HG03521 (cell line): ENCODE measurements around the gene DGKB.
"Not testable (repeated sequence)": the region's sequence is repeated elsewhere in the genome, so short reads cannot be mapped to it uniquely, and the experiment has no call there.

ENCODE experiments used
- ATAC-seq: cut with Tn5 transposase; IDR thresholded peaks from one replicate; pipeline ENCODE4 v1.9.1; 2021; ENCODE audit warnings: mild to moderate bottlenecking, moderate library complexity; ENCODE audit not compliant: unreplicated experiment

Gene DGKB

DNA sequence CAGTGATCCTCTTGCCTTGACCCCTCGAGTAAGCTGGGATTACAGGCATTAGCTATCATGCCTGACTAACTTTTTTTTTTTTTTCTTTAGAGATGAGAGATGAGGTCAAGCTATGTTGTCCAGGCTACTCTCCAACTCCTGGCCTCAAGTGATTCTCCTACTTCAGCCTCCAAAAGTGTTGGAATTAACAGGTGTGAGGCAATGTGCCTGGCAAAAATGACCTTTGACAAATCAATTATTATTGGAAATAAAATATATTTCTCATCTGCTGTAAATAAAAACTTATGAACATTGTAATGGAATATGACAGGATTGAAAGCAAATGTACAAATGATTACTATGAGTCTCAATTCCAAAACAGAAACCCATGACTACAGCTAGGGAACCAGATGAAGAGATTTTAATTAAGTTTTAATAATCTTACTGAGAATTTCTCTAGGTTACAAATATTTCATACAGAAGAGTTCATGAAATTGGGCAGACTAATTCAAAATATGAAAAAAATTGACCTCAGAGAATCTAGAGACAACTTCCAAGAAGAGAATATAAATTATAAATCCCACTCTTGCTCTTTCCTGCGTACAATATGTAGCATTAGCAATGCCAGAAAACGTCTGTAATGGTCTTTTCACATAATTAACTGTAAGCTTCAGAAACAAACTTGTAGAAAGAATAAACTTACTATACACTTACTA lies 414.7 kb downstream of the DGKB start:
- no peak for ATAC-seq

DNA sequence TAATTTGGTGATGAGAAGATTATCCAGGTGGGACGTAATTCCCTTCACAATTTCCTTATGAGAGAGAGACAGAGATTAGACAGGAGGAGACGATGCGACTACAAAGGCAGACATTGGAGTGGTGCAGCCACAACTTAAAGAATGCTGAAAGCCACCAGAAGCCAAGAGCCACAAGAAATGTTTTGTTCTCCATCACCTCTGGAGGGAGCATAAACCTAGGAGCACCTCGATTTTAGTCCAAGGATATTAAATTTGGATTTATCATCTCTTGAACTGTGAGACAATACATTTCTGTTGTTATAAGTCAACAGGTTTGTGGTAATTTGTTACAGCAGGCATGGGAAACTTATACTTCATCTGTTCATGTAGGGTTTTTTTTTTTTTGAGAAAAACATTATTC lies 418.9 kb downstream of the DGKB start:
- ATAC-seq = no peak

DNA sequence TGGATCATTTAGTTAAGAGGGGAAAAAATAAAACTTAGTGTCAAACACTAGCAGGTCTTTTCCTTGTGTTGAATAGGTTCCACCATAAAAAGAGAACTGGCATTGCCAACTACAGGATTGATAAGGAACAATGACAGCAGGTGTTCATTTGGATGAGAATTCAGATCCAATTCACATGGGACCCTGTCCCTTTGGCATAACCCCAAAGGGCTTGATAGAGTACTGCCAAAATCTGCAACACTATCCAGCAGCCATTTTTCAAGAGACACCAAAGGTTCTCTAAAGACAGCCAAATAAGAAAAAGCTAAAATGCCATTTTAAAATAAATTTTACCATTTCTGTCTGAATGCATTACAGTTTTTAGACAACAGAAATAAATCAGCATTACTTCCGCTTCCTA lies 422.3 kb downstream of the DGKB start:
- ATAC-seq = no peak

DNA sequence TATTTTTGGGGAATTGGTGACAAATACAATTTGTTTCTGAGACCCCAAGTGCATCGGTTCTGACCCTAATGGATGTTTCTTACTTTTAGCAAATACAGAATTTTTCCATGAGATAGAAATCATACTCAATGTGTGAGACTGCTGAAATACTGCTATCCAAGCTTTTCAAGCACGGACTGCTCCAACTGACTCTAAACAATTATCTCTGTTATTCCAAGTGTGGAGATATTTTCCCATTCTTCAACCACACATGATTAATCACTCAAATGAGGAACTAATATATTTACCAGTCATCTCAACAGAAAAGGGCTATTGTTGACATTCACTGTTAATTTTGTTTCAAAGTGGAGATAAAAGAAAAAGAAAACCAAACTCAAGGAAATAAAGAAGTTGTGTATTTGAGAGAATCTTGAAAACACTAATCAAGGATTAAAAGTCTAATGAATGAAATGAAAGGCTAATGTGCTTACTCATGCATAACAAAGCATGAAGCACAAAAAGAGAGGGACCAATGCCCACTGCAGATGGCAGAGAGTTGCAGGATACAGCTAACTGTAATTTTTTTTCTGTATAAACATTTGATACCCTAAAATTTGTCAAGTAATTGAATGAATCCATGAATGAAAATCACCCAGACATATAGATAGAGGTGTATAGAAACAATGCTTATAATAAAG lies 423.6 kb downstream of the DGKB start:
- no peak for ATAC-seq

DNA sequence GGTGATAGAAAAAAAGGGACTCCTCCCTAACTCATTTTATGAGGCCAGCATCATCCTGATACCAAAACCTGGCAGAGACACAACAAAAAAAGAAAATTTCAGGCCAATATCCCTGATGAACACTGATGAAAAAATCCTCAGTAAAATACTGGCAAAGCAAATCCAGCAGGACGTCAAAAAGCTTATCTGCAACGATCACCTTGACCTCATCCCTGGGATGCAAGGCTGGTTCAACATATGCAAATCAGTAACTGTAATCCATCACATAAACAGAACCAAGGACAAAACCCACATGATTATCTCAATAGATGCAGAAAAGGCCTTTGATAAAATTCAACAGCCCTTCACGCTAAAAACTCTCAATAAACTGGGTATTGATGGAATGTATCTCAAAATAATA lies 440.8 kb downstream of the DGKB start:
- ATAC-seq = not testable (repeated sequence)

DNA sequence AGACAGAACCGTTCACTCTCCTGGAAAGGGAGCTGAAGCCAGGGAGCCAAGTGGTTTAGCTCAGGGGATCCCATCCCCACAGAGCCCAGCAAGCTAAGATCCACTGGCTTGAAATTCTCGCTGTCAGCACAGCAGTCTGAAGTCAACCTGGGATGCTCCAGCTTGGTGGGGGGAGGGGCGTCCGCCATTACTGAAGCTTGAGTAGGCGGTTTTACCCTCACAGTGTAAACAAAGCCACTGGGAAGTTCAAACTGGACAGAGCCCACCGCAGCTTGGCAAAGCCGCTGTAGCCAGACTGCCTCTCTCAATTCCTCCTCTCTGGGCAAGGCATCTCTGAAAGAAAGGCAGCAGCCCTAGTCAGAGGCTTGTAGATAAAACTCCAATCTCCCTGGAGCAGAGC lies 443.7 kb downstream of the DGKB start:
- ATAC-seq = not testable (repeated sequence)

DNA sequence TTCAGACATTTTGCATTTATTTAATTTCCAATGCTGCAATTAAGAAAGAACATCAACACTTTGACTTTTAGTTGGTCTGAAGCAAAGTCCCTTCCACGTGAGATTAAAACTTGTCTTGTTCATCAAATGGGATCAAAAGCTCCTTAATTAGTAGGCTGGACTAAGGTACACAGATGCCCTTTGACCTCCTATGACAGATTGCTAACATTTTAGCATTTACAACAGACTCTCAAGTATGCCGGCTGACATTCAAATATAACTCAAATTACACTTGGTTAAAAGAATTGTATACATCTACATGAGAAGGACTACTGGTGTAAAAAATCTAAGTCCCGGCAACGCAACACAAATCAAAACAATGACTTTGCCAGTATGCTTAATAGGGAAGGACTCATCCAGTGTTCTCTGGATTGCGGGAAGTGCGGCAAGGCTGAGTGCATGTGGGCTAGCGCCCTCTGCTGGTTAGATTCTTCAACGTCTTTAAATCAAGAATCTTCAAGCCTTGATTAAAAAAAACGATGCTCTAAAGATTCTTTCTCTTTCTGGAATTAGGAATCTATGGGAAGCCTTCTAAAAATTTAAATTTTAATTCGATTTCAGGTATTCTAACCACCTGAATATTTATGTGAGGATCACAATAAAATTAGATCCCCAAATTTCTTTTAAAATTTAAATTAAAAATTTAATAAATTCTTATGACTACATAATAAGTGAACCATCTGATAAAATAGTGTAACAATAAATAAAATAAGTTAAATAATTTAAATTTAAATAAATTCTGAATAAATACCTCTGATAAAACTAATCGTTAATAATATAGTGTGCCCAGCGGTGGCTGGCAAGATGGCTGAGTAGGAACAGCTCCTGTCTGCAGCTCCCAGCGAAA lies 444.7 kb downstream of the DGKB start:
- no peak for ATAC-seq

DNA sequence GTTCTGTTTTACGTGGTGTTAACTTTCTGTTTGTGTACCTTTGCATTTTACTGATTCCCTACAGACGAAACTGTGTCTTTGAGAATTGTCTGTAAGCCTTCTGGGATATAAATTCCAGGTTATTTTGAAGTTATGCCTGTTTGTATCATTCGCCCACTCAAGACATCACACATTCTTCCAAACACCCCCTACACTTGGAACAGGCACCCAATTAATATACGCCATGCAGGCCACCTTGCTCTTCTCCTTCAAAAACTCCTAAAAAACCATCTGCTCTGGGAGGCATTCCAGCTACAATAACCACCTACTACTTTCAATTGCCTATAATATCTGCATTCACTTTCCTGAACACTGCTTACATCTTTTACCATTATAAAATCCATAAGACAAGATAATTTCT lies 453.3 kb downstream of the DGKB start:
- ATAC-seq = no peak

DNA sequence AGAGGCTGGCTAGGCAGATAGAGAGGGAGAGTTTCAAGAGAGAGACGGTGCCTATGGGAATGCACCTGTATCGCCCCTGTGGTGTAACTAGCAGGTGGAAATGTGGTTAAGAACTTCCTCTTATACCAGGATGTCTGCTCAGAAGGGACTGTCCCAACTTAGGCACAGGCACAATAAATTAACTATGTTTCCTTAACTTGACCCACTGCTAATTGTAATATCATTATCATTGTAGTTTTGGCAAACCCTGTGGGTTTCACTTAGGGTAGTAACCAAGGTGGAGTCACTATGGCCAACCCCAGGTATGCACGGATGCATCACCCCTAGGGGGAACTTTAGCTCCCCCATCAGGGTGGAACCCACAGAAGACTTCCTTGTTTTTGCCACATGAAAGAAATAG lies 455.7 kb downstream of the DGKB start:
- ATAC-seq = no peak

DNA sequence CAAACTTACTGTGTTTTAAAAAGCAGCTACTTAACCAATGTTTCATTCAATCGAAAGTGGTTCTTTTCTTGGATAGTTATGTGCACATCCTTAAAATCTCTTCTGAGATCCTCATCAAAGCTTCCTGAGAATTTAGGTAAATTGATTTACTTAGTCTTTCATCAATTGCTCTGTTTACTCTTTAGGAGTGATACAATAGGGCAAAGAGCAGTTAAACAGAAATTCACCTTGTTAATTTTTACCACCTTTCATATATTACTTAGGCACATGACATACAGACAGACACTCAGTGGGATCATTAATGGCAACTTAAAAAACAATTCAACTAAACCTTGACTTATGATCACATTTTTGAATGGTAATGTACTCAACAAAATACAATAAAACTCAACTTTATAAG lies 456.3 kb downstream of the DGKB start:
- no peak for ATAC-seq

DNA sequence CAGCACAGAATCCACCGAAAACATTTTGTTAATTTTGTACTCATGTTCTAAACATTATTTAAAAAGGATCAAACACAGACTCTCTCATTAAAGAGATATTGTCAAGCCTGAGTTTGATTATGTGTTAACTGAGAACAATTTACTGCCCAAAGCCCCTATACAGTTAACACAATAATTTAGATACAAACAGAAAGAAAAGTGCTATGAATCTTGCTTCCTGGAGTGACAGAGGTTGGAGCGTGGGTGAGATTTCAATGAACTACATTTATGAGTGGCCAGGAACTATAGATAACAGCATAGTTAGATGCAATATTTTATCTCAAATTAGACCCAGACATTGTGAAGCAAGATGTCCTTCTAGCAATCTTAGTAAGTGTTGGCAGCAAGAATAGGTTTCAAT lies 464.2 kb downstream of the DGKB start:
- ATAC-seq = no peak

DNA sequence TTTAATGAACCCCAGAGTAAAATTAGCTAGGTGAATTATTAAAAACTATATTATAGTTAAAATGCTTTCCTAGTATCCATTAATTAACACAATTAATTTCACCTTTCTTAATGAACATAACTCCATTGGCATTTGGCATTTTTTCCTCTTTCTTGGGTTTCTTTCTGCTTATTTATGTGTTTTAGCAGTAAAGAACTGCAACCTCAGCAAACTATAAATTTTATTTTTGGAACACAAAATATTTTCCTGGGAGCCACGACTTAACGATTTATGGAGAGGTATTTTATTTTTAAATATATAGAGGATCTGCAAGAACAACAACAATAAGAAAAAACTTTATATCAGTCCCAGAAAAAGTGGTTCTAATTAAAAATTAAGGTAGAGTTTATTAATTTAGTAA lies 465.7 kb downstream of the DGKB start:
- ATAC-seq = no peak

DNA sequence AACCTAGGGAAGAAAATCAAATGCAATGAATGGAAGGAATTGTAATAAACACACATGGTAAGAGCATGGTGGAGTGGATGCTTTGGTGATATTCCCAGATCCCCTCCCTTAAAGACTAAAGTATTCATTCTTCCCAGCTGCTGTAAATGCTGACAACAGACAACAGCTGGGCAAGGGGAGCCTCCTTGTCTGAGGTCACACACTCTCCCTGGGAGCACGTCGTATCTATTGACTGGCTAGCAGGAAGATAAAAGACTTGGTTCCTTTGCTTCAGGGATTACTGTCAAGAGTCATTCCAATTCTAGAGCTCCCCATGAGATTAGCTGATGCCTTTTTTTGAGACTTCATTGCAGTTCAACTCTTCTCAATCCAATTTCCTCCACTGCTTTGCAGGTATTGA lies 469.6 kb downstream of the DGKB start:
- no peak for ATAC-seq

DNA sequence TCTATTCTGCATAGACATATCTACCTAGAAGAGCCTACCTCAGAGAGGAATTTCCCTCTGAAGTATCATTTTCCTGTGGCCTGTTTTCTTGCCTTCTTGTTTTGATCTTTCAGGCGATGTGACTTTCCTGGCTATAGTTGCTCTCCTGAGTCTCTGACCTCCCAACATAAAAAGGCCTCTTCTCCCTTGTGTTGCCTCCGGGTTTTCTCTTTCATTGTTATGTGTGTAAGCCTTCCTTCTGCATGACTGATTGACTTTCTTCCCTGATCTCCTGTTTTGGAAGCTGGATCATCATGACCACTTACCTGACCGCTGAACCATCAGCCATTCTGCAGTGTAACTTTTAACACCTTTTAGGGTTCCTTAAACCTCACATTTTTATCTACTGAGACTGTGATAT lies 471.6 kb downstream of the DGKB start:
- no peak for ATAC-seq

DNA sequence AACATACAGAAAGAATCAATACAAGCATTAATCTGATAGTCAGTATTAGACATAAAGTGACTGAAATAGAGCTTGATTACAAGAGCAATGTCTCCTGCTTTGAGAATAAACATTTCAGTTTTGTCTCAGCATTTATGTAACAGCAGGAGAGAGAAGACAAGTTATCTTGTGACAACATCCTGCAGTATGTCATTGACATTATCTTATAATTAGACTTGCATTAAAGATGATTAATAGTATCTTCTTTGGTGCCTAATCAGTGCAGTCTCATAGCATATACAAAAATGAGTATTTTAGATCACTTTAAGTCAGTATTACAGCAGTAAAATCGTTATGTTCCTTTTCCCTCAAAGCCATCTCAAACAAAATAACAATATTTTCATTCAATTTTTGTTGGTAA lies 477.0 kb downstream of the DGKB start:
- no peak for ATAC-seq

DNA sequence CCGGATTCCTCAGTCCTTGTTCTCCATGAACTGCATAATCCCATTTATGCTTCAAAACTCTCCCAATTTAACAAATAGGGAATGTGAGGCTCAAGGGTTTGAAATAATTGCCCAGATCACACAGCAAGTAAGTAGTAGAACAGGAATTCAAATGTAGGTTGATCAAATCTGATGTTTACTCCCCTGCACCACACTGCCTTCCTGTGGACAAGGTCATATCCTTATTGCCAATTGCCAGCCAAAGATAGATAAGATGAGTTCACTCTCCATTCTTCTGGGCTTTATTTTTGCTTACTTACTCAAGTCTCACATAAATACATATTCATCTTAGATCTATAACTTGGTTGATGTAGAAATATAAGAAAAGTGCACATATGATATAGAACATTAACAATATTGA lies 477.9 kb downstream of the DGKB start:
- ATAC-seq = no peak

DNA sequence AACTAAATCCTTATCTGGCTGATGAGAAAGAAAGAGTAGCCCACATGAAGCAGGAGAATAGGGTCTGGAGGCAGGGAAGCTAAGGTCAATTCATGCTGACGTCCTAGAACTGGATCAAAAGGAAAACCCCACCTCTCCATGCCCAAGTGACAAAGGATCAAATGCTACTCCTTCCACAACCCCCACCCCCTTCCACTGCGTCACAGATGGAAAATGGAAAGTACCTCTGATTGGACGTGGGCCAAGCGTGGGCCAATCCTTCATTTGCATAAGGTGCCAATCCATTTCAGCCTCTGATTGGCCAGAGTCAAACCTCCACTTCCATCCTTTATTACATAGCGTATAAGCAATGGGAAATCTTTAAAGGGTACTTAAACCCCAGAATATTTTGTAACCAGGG lies 481.8 kb downstream of the DGKB start:
- no peak for ATAC-seq

DNA sequence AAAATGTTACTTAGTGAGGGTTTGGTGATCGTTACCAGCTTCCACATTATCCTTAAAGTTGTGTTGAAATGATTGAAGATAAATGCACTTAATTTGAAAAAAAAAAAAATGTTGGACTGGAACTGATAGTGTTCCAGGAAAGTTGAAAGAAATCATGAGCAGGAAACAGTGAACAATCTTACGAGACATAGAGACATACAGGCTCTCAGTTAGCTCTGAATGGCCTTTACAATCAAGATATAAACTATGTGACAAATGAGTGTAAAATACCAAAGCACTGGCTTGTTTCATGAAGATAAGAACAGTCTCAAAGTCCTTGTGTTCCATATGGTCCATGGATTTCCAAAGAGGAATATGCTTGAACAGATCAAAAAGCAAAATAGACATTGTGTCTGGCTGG lies 483.0 kb downstream of the DGKB start:
- ATAC-seq = no peak

DNA sequence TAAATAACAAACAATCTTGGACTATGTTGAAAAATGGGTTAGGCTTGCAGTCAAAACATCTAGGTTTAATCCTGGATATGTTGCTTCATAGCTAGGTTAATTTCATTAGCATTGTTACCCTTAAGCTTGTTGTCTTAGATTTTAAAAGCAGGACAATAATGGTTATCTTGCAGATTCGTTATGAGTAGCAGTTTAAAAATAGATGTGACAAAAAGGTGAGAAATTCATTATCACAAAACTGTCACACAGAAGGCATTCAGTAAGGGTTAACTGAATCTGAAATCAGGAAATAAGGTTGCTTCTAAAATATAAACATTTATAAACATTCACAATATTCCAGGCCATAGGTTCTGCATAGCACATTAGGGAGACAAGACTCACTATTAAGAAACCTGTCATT lies 483.9 kb downstream of the DGKB start:
- no peak for ATAC-seq

DNA sequence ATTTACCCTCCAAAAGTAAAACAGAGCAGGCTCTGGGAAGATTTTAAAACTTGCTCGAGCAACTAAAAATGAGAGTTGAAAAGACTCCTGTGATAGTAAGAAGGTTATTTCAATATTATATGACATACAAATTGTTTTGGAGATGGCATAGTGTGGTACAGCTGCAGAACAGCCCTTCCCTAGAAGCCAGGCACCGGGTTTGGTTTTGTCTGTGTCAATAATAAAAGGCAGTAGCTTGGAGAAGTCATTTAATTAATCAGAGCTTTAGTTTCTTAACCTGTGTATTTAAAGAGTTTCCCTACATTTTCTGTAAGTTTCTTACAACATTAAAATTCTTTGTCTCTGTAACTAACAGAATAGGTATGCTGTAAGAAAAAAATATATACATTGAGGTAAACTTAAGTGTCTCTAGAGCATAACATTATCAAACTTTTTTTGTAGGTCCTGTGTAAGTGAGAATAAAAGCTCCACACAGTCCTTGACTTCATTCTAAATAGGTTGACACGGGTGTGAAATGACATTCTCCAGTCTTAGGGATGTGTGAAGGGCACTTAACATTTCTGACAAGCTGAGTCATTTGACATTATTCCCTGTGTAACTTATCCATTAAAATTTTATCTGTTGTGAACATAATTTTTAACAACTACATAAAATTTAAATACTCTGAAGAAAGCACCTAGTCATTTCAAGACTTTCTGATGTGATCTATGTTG lies 488.1 kb downstream of the DGKB start:
- ATAC-seq = no peak
